GM13976 (cell line): Measurements from ENCODE around the gene LY86.

ENCODE experiments used
- DNase-seq: peaks from one replicate; pipeline ENCODE4 v3.0.0; 2012; ENCODE audit warnings: low spot score
- CTCF ChIP-seq: IDR thresholded peaks from 2 replicates; pipeline ENCODE4 v1.5.1; 2012; ENCODE audit warnings: borderline replicate concordance, mild to moderate bottlenecking; ENCODE audit not compliant: insufficient read depth; ENCODE audit errors: extremely low read depth, missing control alignments, control extremely low read depth
- in situ Hi-C: fragments of 300-500 bp; cut with MboI; formaldehyde crosslinking; loops from one replicate; pipeline ENCODE4 v1.12.0; 2022; ENCODE audit warnings: low sequenced_read_pairs, mixed read lengths, inconsistent platforms; ENCODE audit not compliant: unreplicated experiment

LY86 gene

GRCh38 chr6:6569811-6570164 lies 18.7 kb upstream of the LY86 start:
- no peak for DNase-seq
- TF ChIP-seq CTCF = no peak
- in situ Hi-C loops = no loop called here

GRCh38 chr6:6570929-6571671 lies 17.4 kb upstream of the LY86 start:
- no peak for DNase-seq
- TF ChIP-seq CTCF = no peak
- in situ Hi-C loops = no loop called here

- no peak for DNase-seq
- in situ Hi-C loops = no loop called here
- TF ChIP-seq CTCF = no peak
These were observed 13.4 kb upstream of the LY86 start for GRCh38 chr6:6575143-6575542.

- in situ Hi-C loops = no loop called here
- no peak for DNase-seq
These were observed 10.8 kb upstream of the LY86 start for GRCh38 chr6:6577735-6578134.

GRCh38 chr6:6579281-6579680 lies 9.2 kb upstream of the LY86 start:
- no peak for DNase-seq
- no peak for TF ChIP-seq CTCF
- in situ Hi-C loops = no loop called here

More at GRCh38 chr6:6577735-6578134, 10.8 kb upstream of the LY86 start:
- no peak for TF ChIP-seq CTCF

- DNase-seq = no peak
- TF ChIP-seq CTCF = no peak
- in situ Hi-C loops = no loop called here
These were observed 8.2 kb upstream of the LY86 start for GRCh38 chr6:6580225-6580856.
